Measurements from ENCODE around the gene RNU6-9.
"Not testable (repeated sequence)": the region's sequence is repeated elsewhere in the genome, so short reads cannot be mapped to it uniquely, and the experiment has no call there.

The RNU6-9 gene

GRCh38 chr19:883661-884211, 9.5 kb upstream of the RNU6-9 start:
- Mint-ChIP-seq H3K27ac (no peak overlapping the region), H3K4me1 (no peaks in the 10 kb centered on the region), H3K9me3 (no peaks in the 10 kb centered on the region), H3K36me3 (no peaks in the 10 kb centered on the region), H3K4me3 (no peak overlapping the region), H3K27me3 (no peaks in the 10 kb centered on the region)

GRCh38 chr19:884420-885211, 8.7 kb upstream of the RNU6-9 start:
- Mint-ChIP-seq H3K9me3 (no peaks in the 10 kb centered on the region), H3K4me3 (no peak overlapping the region), H3K27me3 (no peaks in the 10 kb centered on the region), H3K36me3 (no peaks in the 10 kb centered on the region), H3K27ac (no peak overlapping the region), H3K4me1 (peaks cover 5% of the 10 kb centered on the region)

- no peak overlapping the region for H3K27ac Mint-ChIP-seq
- no peaks in the 10 kb centered on the region for H3K9me3 Mint-ChIP-seq
- H3K27me3 Mint-ChIP-seq, result no peaks in the 10 kb centered on the region
- no peak overlapping the region for H3K4me3 Mint-ChIP-seq
- H3K4me1 Mint-ChIP-seq, result peaks cover 5% of the 10 kb centered on the region
- H3K36me3 Mint-ChIP-seq, result no peaks in the 10 kb centered on the region
These were observed 7.6 kb upstream of the RNU6-9 start for GRCh38 chr19:885536-886224.

- peaks cover 11% of the 10 kb centered on the region for H3K4me1 Mint-ChIP-seq
- no peaks in the 10 kb centered on the region for H3K27me3 Mint-ChIP-seq
- H3K4me3 Mint-ChIP-seq, result no peak overlapping the region
- no peaks in the 10 kb centered on the region for H3K9me3 Mint-ChIP-seq
- no peak overlapping the region for H3K27ac Mint-ChIP-seq
- no peaks in the 10 kb centered on the region for H3K36me3 Mint-ChIP-seq
These were observed 6.2 kb upstream of the RNU6-9 start for GRCh38 chr19:887072-887471.

GRCh38 chr19:887599-887998, 5.7 kb upstream of the RNU6-9 start:
- no peaks in the 10 kb centered on the region for H3K36me3 Mint-ChIP-seq
- H3K27ac Mint-ChIP-seq, result no peak overlapping the region
- H3K27me3 Mint-ChIP-seq, result no peaks in the 10 kb centered on the region
- no peak overlapping the region for H3K4me3 Mint-ChIP-seq
- H3K9me3 Mint-ChIP-seq, result no peaks in the 10 kb centered on the region
- peaks cover 11% of the 10 kb centered on the region for H3K4me1 Mint-ChIP-seq

GRCh38 chr19:888581-889385, 4.5 kb upstream of the RNU6-9 start:
- no peaks in the 10 kb centered on the region for H3K27me3 Mint-ChIP-seq
- no peaks in the 10 kb centered on the region for H3K36me3 Mint-ChIP-seq
- H3K9me3 Mint-ChIP-seq, result no peaks in the 10 kb centered on the region
- H3K4me3 Mint-ChIP-seq, result peak overlapping the region; percentile 23
- H3K4me1 Mint-ChIP-seq, result peaks cover 19% of the 10 kb centered on the region
- no peak overlapping the region for H3K27ac Mint-ChIP-seq

GRCh38 chr19:889662-890295, 3.5 kb upstream of the RNU6-9 start:
- H3K36me3 Mint-ChIP-seq, result no peaks in the 10 kb centered on the region
- H3K9me3 Mint-ChIP-seq, result no peaks in the 10 kb centered on the region
- peaks cover 26% of the 10 kb centered on the region for H3K4me1 Mint-ChIP-seq
- no peak overlapping the region for H3K27ac Mint-ChIP-seq
- H3K4me3 Mint-ChIP-seq, result no peak overlapping the region
- no peaks in the 10 kb centered on the region for H3K27me3 Mint-ChIP-seq

- Mint-ChIP-seq H3K4me1 (peaks cover 26% of the 10 kb centered on the region), H3K4me3 (peak overlapping the region; percentile 68), H3K9me3 (no peaks in the 10 kb centered on the region), H3K27me3 (no peaks in the 10 kb centered on the region), H3K36me3 (no peaks in the 10 kb centered on the region), H3K27ac (peak overlapping the region; percentile 68)
These were observed 2.5 kb upstream of the RNU6-9 start for GRCh38 chr19:890831-891230.

- not testable (repeated sequence) for H3K9me3 Mint-ChIP-seq, H3K27me3 Mint-ChIP-seq
- H3K27ac Mint-ChIP-seq, result peak overlapping the region; percentile 68
These were observed 1.7 kb upstream of the RNU6-9 start for GRCh38 chr19:891421-892200.

GRCh38 chr19:892243-892893, 916 bp upstream of the RNU6-9 start:
- Mint-ChIP-seq H3K9me3 (no peaks in the 10 kb centered on the region), H3K36me3 (no peaks in the 10 kb centered on the region), H3K4me1 (peaks cover 30% of the 10 kb centered on the region), H3K27ac (peak overlapping the region; percentile 55), H3K4me3 (peak overlapping the region; percentile 84), H3K27me3 (no peaks in the 10 kb centered on the region)

More at GRCh38 chr19:891421-892200, 1.7 kb upstream of the RNU6-9 start:
- H3K36me3 Mint-ChIP-seq, result not testable (repeated sequence)
- peaks cover 27% of the 10 kb centered on the region for H3K4me1 Mint-ChIP-seq
- peak overlapping the region; percentile 84 for H3K4me3 Mint-ChIP-seq

GRCh38 chr19:896434-896833, 3.1 kb downstream of the RNU6-9 start:
- peaks cover 20% of the 10 kb centered on the region for H3K4me1 Mint-ChIP-seq
- no peak overlapping the region for H3K4me3 Mint-ChIP-seq
- H3K9me3 Mint-ChIP-seq, result no peaks in the 10 kb centered on the region
- no peak overlapping the region for H3K27ac Mint-ChIP-seq
- H3K36me3 Mint-ChIP-seq, result no peaks in the 10 kb centered on the region
- H3K27me3 Mint-ChIP-seq, result no peaks in the 10 kb centered on the region

- H3K36me3 Mint-ChIP-seq, result no peaks in the 10 kb centered on the region
- H3K4me1 Mint-ChIP-seq, result peaks cover 21% of the 10 kb centered on the region
- no peaks in the 10 kb centered on the region for H3K27me3 Mint-ChIP-seq
- no peak overlapping the region for H3K27ac Mint-ChIP-seq
- H3K9me3 Mint-ChIP-seq, result no peaks in the 10 kb centered on the region
- H3K4me3 Mint-ChIP-seq, result no peak overlapping the region
These were observed 3.7 kb downstream of the RNU6-9 start for GRCh38 chr19:896999-897398.

GRCh38 chr19:897442-898039, 4.3 kb downstream of the RNU6-9 start:
- Mint-ChIP-seq H3K4me1 (peaks cover 25% of the 10 kb centered on the region), H3K27me3 (no peaks in the 10 kb centered on the region), H3K36me3 (no peaks in the 10 kb centered on the region), H3K4me3 (no peak overlapping the region), H3K9me3 (no peaks in the 10 kb centered on the region), H3K27ac (no peak overlapping the region)

- no peak overlapping the region for H3K4me3 Mint-ChIP-seq
- H3K27me3 Mint-ChIP-seq, result no peaks in the 10 kb centered on the region
- no peak overlapping the region for H3K27ac Mint-ChIP-seq
- H3K36me3 Mint-ChIP-seq, result no peaks in the 10 kb centered on the region
- no peaks in the 10 kb centered on the region for H3K9me3 Mint-ChIP-seq
- H3K4me1 Mint-ChIP-seq, result peaks cover 21% of the 10 kb centered on the region
These were observed 5.4 kb downstream of the RNU6-9 start for GRCh38 chr19:898663-899062.

Data from activated naive CD4-positive, alpha-beta T cell treated with anti-CD3 and anti-CD28 coated beads, Interleukin-2, amount 50 U/mL, for 24 hours (primary cell).